Epithelial cell of proximal tubule (primary cell): ENCODE results near the gene KPNA4. TPM values are rescaled to one million over a fixed set of nuclear protein-coding genes. Genes with fewer than 3 reads are reported as not detected.
"Not testable (repeated sequence)": the region's sequence is repeated elsewhere in the genome, so short reads cannot be mapped to it uniquely, and the experiment has no call there.

Experiments used
- DNase-seq: peaks from one replicate; pipeline ENCODE4 v3.0.0-alpha.2; 2011; ENCODE audit warnings: low read depth
- H3K4me3 ChIP-seq: 2 replicates; pipeline ENCODE4 v1.5.1; 2011; ENCODE audit warnings: low read depth, mild to moderate bottlenecking, low read length
- CTCF ChIP-seq: conservative IDR thresholded peaks from 2 replicates; pipeline ENCODE4 v1.5.1; 2012; ENCODE audit warnings: low read depth, mild to moderate bottlenecking, low read length
- total RNA-seq: library from RNA; depleted of rRNA; stranded (reverse); fragments of >200 nt; gene quantifications from 2 replicates; pipeline ENCODE4 v1.2.3, GENCODE V29; 2015

The KPNA4 gene
- total RNA-seq, 1 donor from 2014 or later = 17.0 TPM

- no peak overlapping the region for H3K4me3 ChIP-seq
- TF ChIP-seq CTCF = no peak
- no peak for DNase-seq
Observed at GRCh38 chr3:160540551-160540950, 24.8 kb downstream of the KPNA4 start.

GRCh38 chr3:160538895-160539294 lies 26.5 kb downstream of the KPNA4 start:
- DNase-seq = no peak
- H3K4me3 ChIP-seq = no peak overlapping the region
- no peak for TF ChIP-seq CTCF

DNA sequence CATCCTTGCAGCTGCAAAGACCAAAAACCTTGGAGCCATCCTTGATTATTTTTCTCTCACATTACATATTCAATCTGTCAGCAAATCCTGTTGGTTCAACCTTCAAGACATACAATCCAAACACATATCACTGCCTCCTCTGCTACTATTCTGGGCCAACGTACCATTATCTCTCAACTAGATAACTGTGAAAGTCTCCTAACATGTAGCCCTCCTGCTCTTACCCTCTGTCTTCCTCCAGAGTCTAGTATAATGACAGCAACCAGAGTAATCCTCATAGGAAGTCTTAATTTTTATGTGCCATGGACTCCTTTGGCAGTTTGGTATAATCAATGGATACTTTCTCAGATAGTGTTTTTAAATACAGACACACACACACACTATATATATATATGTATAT lies 27.6 kb downstream of the KPNA4 start:
- no peak for DNase-seq
- no peak overlapping the region for H3K4me3 ChIP-seq
- no peak for TF ChIP-seq CTCF

DNA sequence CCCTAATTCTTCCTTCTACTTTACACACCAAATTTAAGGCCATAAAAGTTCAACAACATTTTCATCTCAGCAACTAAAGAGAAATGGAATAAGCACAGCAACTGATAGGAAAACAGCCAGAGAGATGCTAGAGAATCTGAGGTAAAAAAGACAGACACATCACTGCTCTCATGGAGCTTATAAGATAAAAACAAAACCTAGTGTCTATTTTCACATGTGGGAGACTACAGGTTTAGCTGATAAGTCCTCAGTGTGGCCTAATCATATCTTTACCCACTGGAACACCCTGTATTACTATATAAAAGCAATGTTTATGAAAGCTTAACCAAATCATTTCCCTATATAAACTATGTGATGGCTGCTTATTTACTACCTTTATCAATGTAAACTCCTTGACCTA lies 33.0 kb downstream of the KPNA4 start:
- DNase-seq = no peak
- no peak for TF ChIP-seq CTCF
- no peak overlapping the region for H3K4me3 ChIP-seq

GRCh38 chr3:160531311-160531710 lies 34.1 kb downstream of the KPNA4 start:
- no peak for TF ChIP-seq CTCF
- DNase-seq = no peak
- no peak overlapping the region for H3K4me3 ChIP-seq

GRCh38 chr3:160516391-160516790 lies 49.0 kb downstream of the KPNA4 start:
- H3K4me3 ChIP-seq, DNase-seq: not testable (repeated sequence)

DNA sequence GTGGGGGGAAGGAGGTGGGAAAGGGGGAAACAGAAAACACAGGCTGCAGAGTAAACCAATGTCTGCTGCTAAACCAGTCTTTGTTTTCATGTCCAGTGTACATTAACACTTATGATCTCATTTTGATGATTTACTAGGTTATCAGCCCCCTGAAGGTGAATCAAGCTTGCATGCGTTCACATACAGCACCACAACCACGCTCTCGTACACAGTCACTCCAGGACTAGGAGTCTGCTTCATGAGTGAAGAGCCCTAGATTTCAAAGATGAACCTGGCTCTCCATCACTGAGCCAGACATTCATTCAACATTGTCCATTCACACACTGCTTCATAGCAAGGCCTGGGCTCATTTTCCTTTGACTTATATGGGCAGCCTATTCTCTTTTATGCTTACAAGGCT lies 64.0 kb downstream of the KPNA4 start:
- no peak for DNase-seq
- TF ChIP-seq CTCF = no peak

DNA sequence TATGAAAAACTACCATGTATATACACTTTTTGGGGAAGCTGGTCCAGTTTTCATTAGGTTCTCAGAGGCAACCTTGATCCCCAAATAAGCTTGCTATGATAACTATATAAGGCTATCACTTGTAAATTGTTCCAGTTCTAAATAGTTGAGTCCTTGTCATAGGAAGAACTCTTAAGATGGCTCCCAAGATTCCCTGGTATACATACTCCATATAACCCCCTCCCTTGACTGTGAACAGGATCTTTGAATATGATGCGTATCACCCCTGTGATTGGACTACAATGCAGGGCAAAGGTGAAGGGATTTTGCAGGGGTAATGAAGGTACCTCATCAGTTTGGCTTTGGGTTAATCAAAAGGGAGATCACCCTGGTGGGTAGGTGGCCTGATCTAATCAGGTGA lies 67.2 kb downstream of the KPNA4 start:
- no peak overlapping the region for H3K4me3 ChIP-seq
- no peak for TF ChIP-seq CTCF
- no peak for DNase-seq

More for the DNA sequence above, 64.0 kb downstream of the KPNA4 start:
- no peak overlapping the region for H3K4me3 ChIP-seq
